ENCODE results near the gene CELF3. TPM values are rescaled to one million over a fixed set of nuclear protein-coding genes. Genes with fewer than 3 reads are reported as not detected.

Gene CELF3
- total and polyA plus RNA-seq, 2 experiments from 2014 or later, result not detected

GRCh38 chr1:151711951-151712350 lies 4.7 kb downstream of the CELF3 start:
- H3K4me2 ChIP-seq (ENCODE audit: unreplicated experiment), result no peak overlapping the region
- no peaks in the 10 kb centered on the region for H3K36me3 ChIP-seq (ENCODE audit: low read depth)
- peaks cover 19% of the 10 kb centered on the region for H3K27me3 ChIP-seq (replicated peaks; ENCODE audit: insufficient read depth)
- no peaks in the 10 kb centered on the region for H3F3A ChIP-seq (ENCODE audit: insufficient read depth)
- no peaks in the 10 kb centered on the region for H4K20me1 ChIP-seq (ENCODE audit: insufficient read depth)
- WGBS, 2 experiments (ENCODE audit: low coverage in 1 of 2, low lambda C conversion rate in 2 of 2, missing lambda C conversion rate in 2 of 2), result 60 to 61% methylated on average over 10 of the region's 10 CpGs
- H3K4me1 ChIP-seq (ENCODE audit: insufficient read depth), result no peaks in the 10 kb centered on the region
- no peak overlapping the region for H3K9ac ChIP-seq
- H3K79me2 ChIP-seq (ENCODE audit: insufficient read depth), result no peaks in the 10 kb centered on the region
- no peak overlapping the region for H3K4me3 ChIP-seq
- H3K9me2 ChIP-seq (ENCODE audit: insufficient read depth), result no peaks in the 10 kb centered on the region
- no peak overlapping the region for H3K27ac ChIP-seq
- H3K9me3 ChIP-seq (ENCODE audit: low read depth), result no peaks in the 10 kb centered on the region
- TF ChIP-seq EZH2phosphoT487 (IDR thresholded peaks at IDR 0.05; ENCODE audit: insufficient read depth, low read depth) (no peak), EZH2 (IDR thresholded peaks at IDR 0.05; ENCODE audit: insufficient read depth, poor library complexity, severe bottlenecking) (no peak)
- H2AFZ ChIP-seq, result no peak overlapping the region
- DNase-seq, result no peak
- in situ Hi-C loops (cut with MboI), result no loop called here

- H3K9me2 ChIP-seq (ENCODE audit: insufficient read depth), result no peaks in the 10 kb centered on the region
- H2AFZ ChIP-seq, result no peak overlapping the region
- H3K9ac ChIP-seq, result no peak overlapping the region
- H3K36me3 ChIP-seq (ENCODE audit: low read depth), result no peaks in the 10 kb centered on the region
- DNase-seq, result no peak
- no peaks in the 10 kb centered on the region for H3K4me1 ChIP-seq (ENCODE audit: insufficient read depth)
- no peaks in the 10 kb centered on the region for H4K20me1 ChIP-seq (ENCODE audit: insufficient read depth)
- no peak for TF ChIP-seq EZH2 (IDR thresholded peaks at IDR 0.05; ENCODE audit: insufficient read depth, poor library complexity, severe bottlenecking)
- no peak for TF ChIP-seq EZH2phosphoT487 (IDR thresholded peaks at IDR 0.05; ENCODE audit: insufficient read depth, low read depth)
- in situ Hi-C loops (cut with MboI), result no loop called here
- no peak overlapping the region for H3K4me2 ChIP-seq (ENCODE audit: unreplicated experiment)
- no peaks in the 10 kb centered on the region for H3K79me2 ChIP-seq (ENCODE audit: insufficient read depth)
- H3F3A ChIP-seq (ENCODE audit: insufficient read depth), result no peaks in the 10 kb centered on the region
- H3K27me3 ChIP-seq (replicated peaks; ENCODE audit: insufficient read depth), result peaks cover 16% of the 10 kb centered on the region
- H3K9me3 ChIP-seq (ENCODE audit: low read depth), result no peaks in the 10 kb centered on the region
- WGBS, 2 experiments (ENCODE audit: low coverage in 1 of 2, low lambda C conversion rate in 2 of 2, missing lambda C conversion rate in 2 of 2), result 67 to 71% methylated on average over 20 to 21 of the region's 21 CpGs
- H3K27ac ChIP-seq, result no peak overlapping the region
- no peak overlapping the region for H3K4me3 ChIP-seq
Measured at GRCh38 chr1:151711044-151711800, 5.4 kb downstream of the CELF3 start.

GRCh38 chr1:151710187-151710840 lies 6.3 kb downstream of the CELF3 start:
- H2AFZ ChIP-seq, result no peak overlapping the region

GRCh38 chr1:151708891-151709290 lies 7.7 kb downstream of the CELF3 start:
- DNase-seq, result no peak
- WGBS, 2 experiments (ENCODE audit: low coverage in 1 of 2, low lambda C conversion rate in 2 of 2, missing lambda C conversion rate in 2 of 2), result 73 to 78% methylated on average over 7 to 15 of the region's 15 CpGs
- Histone ChIP-seq H3K4me3 (no peak overlapping the region), H3K79me2 (ENCODE audit: insufficient read depth) (no peaks in the 10 kb centered on the region), H3K9me3 (ENCODE audit: low read depth) (no peaks in the 10 kb centered on the region), H3K4me1 (ENCODE audit: insufficient read depth) (no peaks in the 10 kb centered on the region), H3K27ac (no peak overlapping the region), H3K9me2 (ENCODE audit: insufficient read depth) (no peaks in the 10 kb centered on the region), H3F3A (ENCODE audit: insufficient read depth) (no peaks in the 10 kb centered on the region), H3K4me2 (ENCODE audit: unreplicated experiment) (no peak overlapping the region), H4K20me1 (ENCODE audit: insufficient read depth) (no peaks in the 10 kb centered on the region), H3K9ac (no peak overlapping the region), H3K27me3 (replicated peaks; ENCODE audit: insufficient read depth) (no peaks in the 10 kb centered on the region), H3K36me3 (ENCODE audit: low read depth) (no peaks in the 10 kb centered on the region), H2AFZ (no peak overlapping the region)
- in situ Hi-C loops (cut with MboI), result no loop called here
- TF ChIP-seq EZH2phosphoT487 (IDR thresholded peaks at IDR 0.05; ENCODE audit: insufficient read depth, low read depth) (no peak), EZH2 (IDR thresholded peaks at IDR 0.05; ENCODE audit: insufficient read depth, poor library complexity, severe bottlenecking) (no peak)

More at GRCh38 chr1:151710187-151710840, 6.3 kb downstream of the CELF3 start:
- no peak overlapping the region for H3K4me3 ChIP-seq
- H3K27me3 ChIP-seq (replicated peaks; ENCODE audit: insufficient read depth), result peaks cover 7% of the 10 kb centered on the region
- no peak overlapping the region for H3K27ac ChIP-seq
- no peaks in the 10 kb centered on the region for H3F3A ChIP-seq (ENCODE audit: insufficient read depth)
- no peaks in the 10 kb centered on the region for H3K36me3 ChIP-seq (ENCODE audit: low read depth)
- H3K9me2 ChIP-seq (ENCODE audit: insufficient read depth), result no peaks in the 10 kb centered on the region
- in situ Hi-C loops (cut with MboI), result no loop called here
- no peak overlapping the region for H3K9ac ChIP-seq
- H3K4me1 ChIP-seq (ENCODE audit: insufficient read depth), result no peaks in the 10 kb centered on the region
- no peak for TF ChIP-seq EZH2 (IDR thresholded peaks at IDR 0.05; ENCODE audit: insufficient read depth, poor library complexity, severe bottlenecking)
- no peak for TF ChIP-seq EZH2phosphoT487 (IDR thresholded peaks at IDR 0.05; ENCODE audit: insufficient read depth, low read depth)
- DNase-seq, result peak; percentile 75
- 18 to 23% methylated on average over 15 of the region's 15 CpGs for WGBS, 2 experiments (ENCODE audit: low coverage in 1 of 2, low lambda C conversion rate in 2 of 2, missing lambda C conversion rate in 2 of 2)
- no peaks in the 10 kb centered on the region for H3K9me3 ChIP-seq (ENCODE audit: low read depth)
- H3K79me2 ChIP-seq (ENCODE audit: insufficient read depth), result no peaks in the 10 kb centered on the region
- H4K20me1 ChIP-seq (ENCODE audit: insufficient read depth), result no peaks in the 10 kb centered on the region
- no peak overlapping the region for H3K4me2 ChIP-seq (ENCODE audit: unreplicated experiment)
